Stomach (tissue), 4 donors: ENCODE results near the gene CACNG4.

ENCODE experiments used
- POLR2AphosphoS5 ChIP-seq, 3 donors: sonication (generic); formaldehyde crosslinking; IDR thresholded peaks; one replicate each; pipeline ENCODE4 v1.6.1; 2016; ENCODE audit warnings: antibody characterized with exemption in 3 of 3
- TF ChIP-seq, protein P1 (sequence below), 7 experiments: fragments of 450-650 bp in 4 of 7; fragments of 200-600 bp in 3 of 7; sonication (generic) in 3 of 7; IDR thresholded peaks; one replicate each; pipeline ENCODE4 v1.5.1; 2016 to 2019; ENCODE audit warnings: antibody characterized with exemption in 7 of 7, control low read depth in 2 of 7, mild to moderate bottlenecking in 1 of 7

DNA sequence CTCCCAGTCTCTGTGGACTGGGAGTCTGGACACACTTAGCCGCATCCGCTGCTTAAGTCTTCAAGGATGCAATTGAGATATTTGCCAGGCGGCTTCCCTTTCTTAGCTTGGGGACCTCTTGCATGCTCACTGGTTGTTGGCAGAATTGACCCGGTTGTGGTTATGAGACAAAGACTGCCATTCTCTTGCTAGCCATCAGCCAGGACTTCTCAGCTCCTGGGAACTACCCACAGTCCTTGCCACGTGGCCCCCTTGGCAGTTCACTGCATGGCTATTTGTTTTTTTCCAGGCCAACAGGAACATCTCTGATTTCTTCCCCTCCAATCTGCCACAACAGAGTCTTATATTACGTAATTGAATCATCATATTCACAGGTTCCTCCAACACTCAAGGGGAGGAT, 25.5 kb downstream of the CACNG4 start:
- TF ChIP-seq, protein P1, sequence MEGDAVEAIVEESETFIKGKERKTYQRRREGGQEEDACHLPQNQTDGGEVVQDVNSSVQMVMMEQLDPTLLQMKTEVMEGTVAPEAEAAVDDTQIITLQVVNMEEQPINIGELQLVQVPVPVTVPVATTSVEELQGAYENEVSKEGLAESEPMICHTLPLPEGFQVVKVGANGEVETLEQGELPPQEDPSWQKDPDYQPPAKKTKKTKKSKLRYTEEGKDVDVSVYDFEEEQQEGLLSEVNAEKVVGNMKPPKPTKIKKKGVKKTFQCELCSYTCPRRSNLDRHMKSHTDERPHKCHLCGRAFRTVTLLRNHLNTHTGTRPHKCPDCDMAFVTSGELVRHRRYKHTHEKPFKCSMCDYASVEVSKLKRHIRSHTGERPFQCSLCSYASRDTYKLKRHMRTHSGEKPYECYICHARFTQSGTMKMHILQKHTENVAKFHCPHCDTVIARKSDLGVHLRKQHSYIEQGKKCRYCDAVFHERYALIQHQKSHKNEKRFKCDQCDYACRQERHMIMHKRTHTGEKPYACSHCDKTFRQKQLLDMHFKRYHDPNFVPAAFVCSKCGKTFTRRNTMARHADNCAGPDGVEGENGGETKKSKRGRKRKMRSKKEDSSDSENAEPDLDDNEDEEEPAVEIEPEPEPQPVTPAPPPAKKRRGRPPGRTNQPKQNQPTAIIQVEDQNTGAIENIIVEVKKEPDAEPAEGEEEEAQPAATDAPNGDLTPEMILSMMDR (IDR thresholded peaks at IDR 0.05) = no peak
- TF ChIP-seq POLR2AphosphoS5 (IDR thresholded peaks at IDR 0.05) = no peak
